Fibroblast of lung (primary cell): ENCODE measurements around the gene FGFR2. TPM values are rescaled to one million over a fixed set of nuclear protein-coding genes. Genes with fewer than 3 reads are reported as not detected.

Experiments
- DNase-seq, 2 donors: peaks; one replicate each; pipeline versions ENCODE4 v3.0.0 to v3.0.0-alpha.2; 2010; ENCODE audit warnings: low read depth in 2 of 2
- H2AFZ ChIP-seq: 2 replicates; pipeline ENCODE4 v1.5.1; 2012; ENCODE audit warnings: low read length, control low read depth, inconsistent platforms
- H3K27ac ChIP-seq: 2 replicates; pipeline ENCODE4 v1.5.1; 2011; ENCODE audit warnings: low read length, control low read depth; ENCODE audit not compliant: insufficient read depth
- H3K27me3 ChIP-seq: 2 replicates; pipeline ENCODE4 v1.5.1; 2011; ENCODE audit warnings: mild to moderate bottlenecking, low read length; ENCODE audit not compliant: control insufficient read depth, insufficient read depth
- H3K36me3 ChIP-seq: 2 replicates; pipeline ENCODE4 v1.5.1; 2011; ENCODE audit warnings: low read length; ENCODE audit not compliant: control insufficient read depth, insufficient read depth
- H3K4me1 ChIP-seq: 2 replicates; pipeline ENCODE4 v1.5.1; 2011; ENCODE audit warnings: low read length; ENCODE audit not compliant: control insufficient read depth, insufficient read depth; ENCODE audit errors: extremely low read depth
- H3K4me2 ChIP-seq: 2 replicates; pipeline ENCODE4 v1.5.1; 2011; ENCODE audit warnings: low read length, control low read depth; ENCODE audit not compliant: insufficient read depth; ENCODE audit errors: extremely low read depth
- H3K4me3 ChIP-seq, 4 experiments: fragments of 200-600 bp in 1 of 4; sonication (generic) in 1 of 4; replicated peaks in 1 of 4; 2 replicates each; pipeline ENCODE4 v1.5.1; 2011 to 2016; ENCODE audit warnings: low read length in 4 of 4, low read depth in 3 of 4, mild to moderate bottlenecking in 3 of 4, control low read depth in 2 of 4, inconsistent platforms in 1 of 4, mixed read lengths in 1 of 4; ENCODE audit not compliant: insufficient read depth in 1 of 4; ENCODE audit errors: control extremely low read depth in 1 of 4
- H3K79me2 ChIP-seq: 2 replicates; pipeline ENCODE4 v1.5.1; 2012; ENCODE audit warnings: mild to moderate bottlenecking, low read length, inconsistent platforms; ENCODE audit not compliant: control insufficient read depth, insufficient read depth
- H3K9ac ChIP-seq: 2 replicates; pipeline ENCODE4 v1.5.1; 2011; ENCODE audit warnings: mild to moderate bottlenecking, low read length, control low read depth; ENCODE audit not compliant: insufficient read depth
- H3K9me3 ChIP-seq: 2 replicates; pipeline ENCODE4 v1.5.1; 2012; ENCODE audit warnings: low read depth, low read length; ENCODE audit not compliant: control insufficient read depth, insufficient read depth
- H4K20me1 ChIP-seq: 2 replicates; pipeline ENCODE4 v1.5.1; 2011; ENCODE audit warnings: low read length; ENCODE audit not compliant: control insufficient read depth, insufficient read depth; ENCODE audit errors: extremely low read depth
- CTCF ChIP-seq, 2 donors: IDR thresholded peaks in 1 of 2; conservative IDR thresholded peaks in 1 of 2; 1 replicate in 1 of 2; 2 replicates in 1 of 2; pipeline ENCODE4 v1.5.1; 2011 to 2012; ENCODE audit warnings: low read length in 2 of 2, control low read depth in 1 of 2, inconsistent platforms in 1 of 2, low read depth in 1 of 2, mild to moderate bottlenecking in 1 of 2
- EZH2 ChIP-seq: IDR thresholded peaks from 2 replicates; pipeline ENCODE4 v1.5.1; 2012; ENCODE audit warnings: low read length, control low read depth, mild to moderate bottlenecking; ENCODE audit errors: missing control alignments
- polyA plus RNA-seq, 2 donors: library from polyadenylated mRNA; depleted of rRNA in 1 of 2; stranded (reverse) in 1 of 2; unstranded in 1 of 2; fragments of >200 nt; gene quantifications; 2 replicates each; pipeline ENCODE4 v1.2.1, GENCODE V29; 2011 to 2012; ENCODE audit warnings: missing spikeins in 1 of 2
- total RNA-seq: library from RNA; depleted of rRNA; stranded (reverse); fragments of >200 nt; gene quantifications from 2 replicates; pipeline ENCODE4 v1.2.1, GENCODE V29; 2014

FGFR2 gene
- total and polyA plus RNA-seq, 2 donors (not counting 1 experiment from before 2014, with no cell fraction given) = 0.10 to 0.17 TPM

- H3K4me3 ChIP-seq = no peak overlapping the region
- no peaks in the 10 kb centered on the region for H3K9me3 ChIP-seq
Measured at GRCh38 chr10:121436281-121436629, 162.0 kb downstream of the FGFR2 start.

GRCh38 chr10:121435099-121435875, 163.0 kb downstream of the FGFR2 start:
- Histone ChIP-seq H3K4me3 (no peak overlapping the region), H3K4me1 (no peaks in the 10 kb centered on the region), H3K4me2 (no peak overlapping the region), H3K9me3 (no peaks in the 10 kb centered on the region), H3K27me3 (no peaks in the 10 kb centered on the region), H3K9ac (no peak overlapping the region), H2AFZ (no peak overlapping the region), H3K27ac (no peak overlapping the region), H4K20me1 (no peaks in the 10 kb centered on the region), H3K36me3 (no peaks in the 10 kb centered on the region), H3K79me2 (no peaks in the 10 kb centered on the region)
- no peak for DNase-seq
- no peak for TF ChIP-seq CTCF (conservative IDR thresholded peaks at IDR 0.05 in 1 of 2, IDR thresholded peaks at IDR 0.05 in 1 of 2; ENCODE audit: low read depth in 1 of 2, low read length in 2 of 2)
- no peak for TF ChIP-seq EZH2

More at GRCh38 chr10:121436281-121436629, 162.0 kb downstream of the FGFR2 start:
- no peak overlapping the region for H3K4me2 ChIP-seq
- no peaks in the 10 kb centered on the region for H3K36me3 ChIP-seq
- no peaks in the 10 kb centered on the region for H3K4me1 ChIP-seq
- H4K20me1 ChIP-seq = no peaks in the 10 kb centered on the region
- no peak overlapping the region for H2AFZ ChIP-seq
- no peak for DNase-seq
- H3K79me2 ChIP-seq = no peaks in the 10 kb centered on the region
- TF ChIP-seq CTCF (conservative IDR thresholded peaks at IDR 0.05 in 1 of 2, IDR thresholded peaks at IDR 0.05 in 1 of 2; ENCODE audit: low read depth in 1 of 2, low read length in 2 of 2) = no peak
- no peak overlapping the region for H3K9ac ChIP-seq
- H3K27ac ChIP-seq = no peak overlapping the region
- H3K27me3 ChIP-seq = no peaks in the 10 kb centered on the region

GRCh38 chr10:121433965-121434364, 164.3 kb downstream of the FGFR2 start:
- DNase-seq = no peak
- no peaks in the 10 kb centered on the region for H3K36me3 ChIP-seq
- TF ChIP-seq CTCF (conservative IDR thresholded peaks at IDR 0.05 in 1 of 2, IDR thresholded peaks at IDR 0.05 in 1 of 2; ENCODE audit: low read depth in 1 of 2, low read length in 2 of 2) (no peak), EZH2 (no peak)
- H3K27me3 ChIP-seq = no peaks in the 10 kb centered on the region
- H4K20me1 ChIP-seq = no peaks in the 10 kb centered on the region
- no peaks in the 10 kb centered on the region for H3K4me1 ChIP-seq
- H3K79me2 ChIP-seq = no peaks in the 10 kb centered on the region
- H3K4me3 ChIP-seq = no peak overlapping the region
- no peak overlapping the region for H3K4me2 ChIP-seq
- H3K9me3 ChIP-seq = no peaks in the 10 kb centered on the region
- H3K9ac ChIP-seq = no peak overlapping the region
- no peak overlapping the region for H2AFZ ChIP-seq
- no peak overlapping the region for H3K27ac ChIP-seq
